GM20000 (cell line): ENCODE results near the gene EPHB6.

Source experiments
- DNase-seq: peaks from one replicate; pipeline ENCODE4 v3.0.0; 2012; ENCODE audit warnings: low spot score
- CTCF ChIP-seq: IDR thresholded peaks from 2 replicates; pipeline ENCODE4 v1.5.1; 2012; ENCODE audit warnings: mild to moderate bottlenecking, control low read depth; ENCODE audit errors: extremely low read depth, missing control alignments

The EPHB6 gene

GRCh38 chr7:142894985-142895593, 40.2 kb downstream of the EPHB6 start:
- DNase-seq: no peak
- TF ChIP-seq CTCF: no peak

GRCh38 chr7:142896151-142896550, 41.3 kb downstream of the EPHB6 start:
- no peak for TF ChIP-seq CTCF
- DNase-seq: no peak

DNA sequence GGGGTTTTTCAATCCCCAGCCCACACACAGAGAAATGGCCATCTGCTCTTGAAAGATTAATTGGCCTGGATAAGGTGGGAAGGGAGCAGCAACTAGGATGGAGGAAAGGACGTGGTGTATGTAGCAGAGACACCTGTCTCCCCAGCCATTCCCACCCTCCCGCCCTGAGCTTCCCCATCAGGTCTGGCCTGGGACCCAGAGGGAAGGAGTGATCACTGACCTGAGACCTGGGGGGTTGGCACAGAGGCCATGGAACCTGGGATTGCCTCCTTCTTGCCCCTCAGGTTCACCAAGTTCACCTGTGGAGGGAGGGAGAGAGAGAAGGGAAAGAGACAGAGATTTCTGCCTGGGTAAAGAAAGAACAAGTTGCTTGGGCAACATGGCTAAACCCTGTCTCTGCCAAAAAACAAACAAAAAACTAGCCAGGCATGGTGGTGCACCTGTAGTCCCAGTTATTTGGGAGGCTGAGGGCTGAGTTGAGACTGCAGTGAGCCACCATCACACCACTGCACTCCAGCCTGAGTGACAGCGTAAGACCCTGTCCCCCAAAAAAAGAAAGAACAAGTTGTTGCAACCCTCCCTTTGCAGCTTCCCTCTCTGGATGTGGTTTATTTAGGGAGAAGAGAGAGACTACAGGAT, 42.0 kb downstream of the EPHB6 start:
- DNase-seq: no peak
- no peak for TF ChIP-seq CTCF

- TF ChIP-seq CTCF: no peak
- DNase-seq: no peak
Observed at GRCh38 chr7:142897691-142898090, 42.8 kb downstream of the EPHB6 start.

GRCh38 chr7:142898377-142899170, 43.7 kb downstream of the EPHB6 start:
- DNase-seq: no peak
- no peak for TF ChIP-seq CTCF

DNA sequence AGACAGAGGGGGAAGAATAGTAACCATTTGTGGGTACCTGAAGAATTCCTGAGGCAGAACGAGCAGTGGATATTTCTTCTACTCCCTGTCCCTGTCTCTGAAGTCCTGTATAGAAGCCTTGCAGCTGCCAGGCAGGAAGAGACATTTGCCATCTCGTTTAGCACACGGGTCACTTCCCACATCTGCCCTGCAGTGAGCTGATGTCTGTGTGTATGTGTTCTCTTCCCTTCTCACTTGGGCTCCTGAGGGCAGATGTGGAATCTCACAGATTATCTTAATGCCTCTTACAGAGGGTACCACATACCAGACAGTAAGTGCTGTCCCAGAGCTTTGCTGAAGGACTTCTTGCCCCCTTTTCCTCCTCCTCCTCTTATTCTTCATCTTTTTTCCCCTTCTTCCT, 44.8 kb downstream of the EPHB6 start:
- no peak for DNase-seq
- TF ChIP-seq CTCF: no peak
